Measurements from ENCODE around the gene SSX5.

DNA sequence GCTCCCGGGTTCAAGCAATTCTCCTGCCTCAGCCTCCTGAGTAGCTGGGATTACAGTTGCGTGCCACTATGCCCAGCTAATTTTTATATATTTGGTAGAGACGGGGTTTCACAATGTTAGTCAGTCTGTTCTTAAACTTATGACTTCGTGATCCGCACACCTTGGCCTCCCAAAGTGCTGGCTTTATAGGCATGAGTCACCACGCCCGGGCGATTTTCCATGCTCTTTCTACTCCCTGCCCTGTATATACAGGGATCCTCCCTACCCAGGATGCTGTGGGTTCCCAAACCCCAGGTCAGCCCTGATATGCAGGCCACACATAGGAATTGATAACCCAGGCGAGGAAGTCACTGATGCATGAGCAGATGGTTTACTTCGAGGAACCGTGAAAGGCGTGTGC lies 31.4 kb downstream of the SSX5 start:
- TF ChIP-seq, protein P1, sequence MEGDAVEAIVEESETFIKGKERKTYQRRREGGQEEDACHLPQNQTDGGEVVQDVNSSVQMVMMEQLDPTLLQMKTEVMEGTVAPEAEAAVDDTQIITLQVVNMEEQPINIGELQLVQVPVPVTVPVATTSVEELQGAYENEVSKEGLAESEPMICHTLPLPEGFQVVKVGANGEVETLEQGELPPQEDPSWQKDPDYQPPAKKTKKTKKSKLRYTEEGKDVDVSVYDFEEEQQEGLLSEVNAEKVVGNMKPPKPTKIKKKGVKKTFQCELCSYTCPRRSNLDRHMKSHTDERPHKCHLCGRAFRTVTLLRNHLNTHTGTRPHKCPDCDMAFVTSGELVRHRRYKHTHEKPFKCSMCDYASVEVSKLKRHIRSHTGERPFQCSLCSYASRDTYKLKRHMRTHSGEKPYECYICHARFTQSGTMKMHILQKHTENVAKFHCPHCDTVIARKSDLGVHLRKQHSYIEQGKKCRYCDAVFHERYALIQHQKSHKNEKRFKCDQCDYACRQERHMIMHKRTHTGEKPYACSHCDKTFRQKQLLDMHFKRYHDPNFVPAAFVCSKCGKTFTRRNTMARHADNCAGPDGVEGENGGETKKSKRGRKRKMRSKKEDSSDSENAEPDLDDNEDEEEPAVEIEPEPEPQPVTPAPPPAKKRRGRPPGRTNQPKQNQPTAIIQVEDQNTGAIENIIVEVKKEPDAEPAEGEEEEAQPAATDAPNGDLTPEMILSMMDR (IDR thresholded peaks at IDR 0.05; ENCODE audit: low read depth, low read length, poor library complexity, severe bottlenecking), result no peak
- TF ChIP-seq EZH2phosphoT487 (IDR thresholded peaks at IDR 0.05; ENCODE audit: borderline replicate concordance, low read length), result no peak
